ENCODE measurements around the gene AUTS2.

The AUTS2 gene

GRCh38 chr7:69600710-69601519 is 2.6 kb downstream of the AUTS2 start:
- DNase-seq = no peak

GRCh38 chr7:69602522-69602921 is 4.2 kb downstream of the AUTS2 start:
- DNase-seq = no peak

GRCh38 chr7:69603351-69603750 is 5.1 kb downstream of the AUTS2 start:
- DNase-seq = no peak

- DNase-seq = no peak
These were observed 5.7 kb downstream of the AUTS2 start for GRCh38 chr7:69603937-69604494.

GRCh38 chr7:69605070-69605469 is 6.8 kb downstream of the AUTS2 start:
- DNase-seq = no peak

- DNase-seq = no peak
These were observed 7.3 kb downstream of the AUTS2 start for GRCh38 chr7:69605546-69605945.

- DNase-seq = no peak
These were observed 9.8 kb downstream of the AUTS2 start for GRCh38 chr7:69608049-69608448.

GRCh38 chr7:69608878-69609277 is 10.6 kb downstream of the AUTS2 start:
- no peak for DNase-seq

GRCh38 chr7:69609541-69610373 is 11.5 kb downstream of the AUTS2 start:
- no peak for DNase-seq

GRCh38 chr7:69610374-69611084 is 12.3 kb downstream of the AUTS2 start:
- DNase-seq = peak in 1 of 2 experiments; percentile 23

- DNase-seq = no peak
These were observed 14.7 kb downstream of the AUTS2 start for GRCh38 chr7:69612981-69613380.

GRCh38 chr7:69613846-69614245 is 15.6 kb downstream of the AUTS2 start:
- DNase-seq = no peak

GRCh38 chr7:69615685-69616084 is 17.4 kb downstream of the AUTS2 start:
- DNase-seq = no peak

- DNase-seq = no peak
These were observed 19.1 kb downstream of the AUTS2 start for GRCh38 chr7:69617364-69617763.

- no peak for DNase-seq
These were observed 20.8 kb downstream of the AUTS2 start for GRCh38 chr7:69619054-69619453.

- DNase-seq = no peak
These were observed 21.4 kb downstream of the AUTS2 start for GRCh38 chr7:69619635-69620034.

GRCh38 chr7:69620063-69620462 is 21.8 kb downstream of the AUTS2 start:
- DNase-seq = no peak

GRCh38 chr7:69620650-69621049 is 22.4 kb downstream of the AUTS2 start:
- DNase-seq = no peak

- DNase-seq = no peak
These were observed 23.9 kb downstream of the AUTS2 start for GRCh38 chr7:69622014-69622835.

- DNase-seq = no peak
These were observed 24.7 kb downstream of the AUTS2 start for GRCh38 chr7:69622960-69623359.

GRCh38 chr7:69624435-69625230 is 26.4 kb downstream of the AUTS2 start:
- DNase-seq = no peak

Data from NCI-H187 (cell line).